Fibroblast of gingiva (primary cell): Measurements from ENCODE around the gene RBMS2.
"Not testable (repeated sequence)": the region's sequence is repeated elsewhere in the genome, so short reads cannot be mapped to it uniquely, and the experiment has no call there.

Experiments
- DNase-seq: peaks from one replicate; pipeline ENCODE4 v3.0.0-alpha.2; 2011; ENCODE audit warnings: low read depth

The RBMS2 gene

GRCh38 chr12:56521590-56522371 lies at the start of gene RBMS2:
RBMS2 (plus strand) TSS chr12:56521820; CDS start chr12:56522024, 204 bp downstream.
- peak; percentile 94 for DNase-seq

GRCh38 chr12:56474389-56474788 lies 47.2 kb upstream of the RBMS2 start:
- no peak for DNase-seq

GRCh38 chr12:56476143-56476542 lies 45.5 kb upstream of the RBMS2 start:
- no peak for DNase-seq

GRCh38 chr12:56476972-56477432 lies 44.6 kb upstream of the RBMS2 start:
- DNase-seq, result no peak

- DNase-seq, result no peak
Observed at GRCh38 chr12:56477521-56478225, 43.9 kb upstream of the RBMS2 start.

- DNase-seq, result no peak
Observed at GRCh38 chr12:56479625-56480024, 42.0 kb upstream of the RBMS2 start.

- no peak for DNase-seq
Observed at GRCh38 chr12:56484566-56484965, 37.1 kb upstream of the RBMS2 start.

- DNase-seq, result no peak
Observed at GRCh38 chr12:56486694-56487093, 34.9 kb upstream of the RBMS2 start.

GRCh38 chr12:56487448-56488040 lies 34.1 kb upstream of the RBMS2 start:
- no peak for DNase-seq

- DNase-seq, result peak; percentile 67
Observed at GRCh38 chr12:56488041-56488955, 33.3 kb upstream of the RBMS2 start, which contains the start of gene GLS2. GLS2 (minus strand) TSS chr12:56488161; CDS start chr12:56488118, 43 bp downstream.

- DNase-seq, result no peak
Observed at GRCh38 chr12:56490360-56490759, 31.3 kb upstream of the RBMS2 start.

GRCh38 chr12:56493409-56494105 lies 28.1 kb upstream of the RBMS2 start:
- not testable (repeated sequence) for DNase-seq

- not testable (repeated sequence) for DNase-seq
Observed at GRCh38 chr12:56494106-56494415, 27.6 kb upstream of the RBMS2 start.

GRCh38 chr12:56494481-56494880 lies 27.1 kb upstream of the RBMS2 start:
- DNase-seq, result not testable (repeated sequence)

GRCh38 chr12:56496704-56497103 lies 24.9 kb upstream of the RBMS2 start:
- peak; percentile 21 for DNase-seq

GRCh38 chr12:56498126-56498902 lies 23.3 kb upstream of the RBMS2 start:
- not testable (repeated sequence) for DNase-seq

- not testable (repeated sequence) for DNase-seq
Observed at GRCh38 chr12:56499452-56499851, 22.2 kb upstream of the RBMS2 start.

GRCh38 chr12:56499879-56500278 lies 21.7 kb upstream of the RBMS2 start:
- not testable (repeated sequence) for DNase-seq

GRCh38 chr12:56510786-56511185 lies 10.8 kb upstream of the RBMS2 start:
- DNase-seq, result no peak

- DNase-seq, result not testable (repeated sequence)
Observed at GRCh38 chr12:56514014-56514318, 7.7 kb upstream of the RBMS2 start.

GRCh38 chr12:56517854-56518253 lies 3.8 kb upstream of the RBMS2 start:
- no peak for DNase-seq
